CMK (cell line): ENCODE results near the gene FBLN7.
A peak's percentile ranks its signal among the peaks of the same experiment; 100 is the strongest.
"Not testable (repeated sequence)": the region's sequence is repeated elsewhere in the genome, so short reads cannot be mapped to it uniquely, and the experiment has no call there.

Source experiments
- DNase-seq: peaks from one replicate; pipeline ENCODE4 v3.0.0-alpha.2; 2010; ENCODE audit warnings: low read depth

The FBLN7 gene

GRCh38 chr2:112138159-112139032 lies at the start of gene FBLN7:
Gene FBLN7, plus strand, starts transcription at chr2:112138385. Its CDS starts 271 bp downstream, at chr2:112138656.
- DNase-seq, result no peak

- DNase-seq, result no peak
Observed at GRCh38 chr2:112089375-112089774, 48.8 kb upstream of the FBLN7 start.

GRCh38 chr2:112092286-112093041 lies 45.7 kb upstream of the FBLN7 start:
- DNase-seq, result no peak

GRCh38 chr2:112093216-112093615 lies 45.0 kb upstream of the FBLN7 start:
- DNase-seq, result no peak

GRCh38 chr2:112095681-112096080 lies 42.5 kb upstream of the FBLN7 start:
- no peak for DNase-seq

- DNase-seq, result no peak
Observed at GRCh38 chr2:112096098-112096497, 42.1 kb upstream of the FBLN7 start.

- peak; percentile 27 for DNase-seq
Observed at GRCh38 chr2:112108178-112108832, 29.9 kb upstream of the FBLN7 start.

GRCh38 chr2:112109278-112109677 lies 28.9 kb upstream of the FBLN7 start:
- DNase-seq, result no peak

- no peak for DNase-seq
Observed at GRCh38 chr2:112110966-112111365, 27.2 kb upstream of the FBLN7 start.

- DNase-seq, result not testable (repeated sequence)
Observed at GRCh38 chr2:112113354-112113753, 24.8 kb upstream of the FBLN7 start.

GRCh38 chr2:112118148-112118547 lies 20.0 kb upstream of the FBLN7 start:
- DNase-seq, result no peak

- no peak for DNase-seq
Observed at GRCh38 chr2:112121682-112122254, 16.4 kb upstream of the FBLN7 start.

GRCh38 chr2:112129060-112129459 lies 9.1 kb upstream of the FBLN7 start:
- DNase-seq, result no peak

- no peak for DNase-seq
Observed at GRCh38 chr2:112133344-112133743, 4.8 kb upstream of the FBLN7 start.

GRCh38 chr2:112134120-112134519 lies 4.1 kb upstream of the FBLN7 start:
- no peak for DNase-seq

- no peak for DNase-seq
Observed at GRCh38 chr2:112136096-112136495, 2.1 kb upstream of the FBLN7 start.

GRCh38 chr2:112137516-112138158 lies 548 bp upstream of the FBLN7 start:
- DNase-seq, result no peak

GRCh38 chr2:112139033-112139614 lies 939 bp downstream of the FBLN7 start:
- not testable (repeated sequence) for DNase-seq

- DNase-seq, result not testable (repeated sequence)
Observed at GRCh38 chr2:112139661-112140204, 1.5 kb downstream of the FBLN7 start.

GRCh38 chr2:112140205-112140802 lies 2.1 kb downstream of the FBLN7 start:
- no peak for DNase-seq
